A549 (cell line): ENCODE measurements around the gene SLC37A1. TPM values are rescaled to one million over a fixed set of nuclear protein-coding genes. Genes with fewer than 3 reads are reported as not detected.

Experiments
- ATAC-seq, 2 experiments: fragments of 200-7000 bp in 1 of 2; fragments of >200 bp in 1 of 2; cut with Nextera tagmentation in 1 of 2; cut with Tn5 transposase in 1 of 2; 3 replicates each; pipeline versions ENCODE4 v1.8.0 to v1.9.1; 2018 to 2020; ENCODE audit warnings: mild to moderate bottlenecking in 1 of 2, moderate library complexity in 1 of 2
- CTCF ChIA-PET: fragments of 300-600 bp; sonication (Branson Sonifier 250); formaldehyde crosslinking; extraction: SDS; loops from one replicate; lab custom pipeline; 2021; ENCODE audit warnings: antibody characterized with exemption, inconsistent platforms; lab: Yijun Ruan, JAX
- POLR2A ChIA-PET: fragments of 350-600 bp; formaldehyde crosslinking; extraction: SDS; loops from one replicate; lab custom pipeline; 2021; ENCODE audit warnings: antibody characterized with exemption, inconsistent platforms; lab: Yijun Ruan, JAX
- DNase-seq, 2 experiments: peaks; one replicate each; pipeline versions ENCODE4 v3.0.0 to v3.0.0-alpha.2; 2011 to 2016; ENCODE audit warnings: low read depth in 1 of 2, low spot score in 1 of 2
- FAIRE-seq: peaks from 2 replicates; lab custom pipeline; 2011; peaks lifted over from hg19 to GRCh38; lab: Jason Lieb, UNC
- H3K27ac ChIP-seq, 2 experiments: fragments of >200 bp; sonication (Bioruptor Twin); formaldehyde crosslinking; 3 replicates each; pipeline ENCODE4 v1.5.1; 2016 to 2017
- H3K4me1 ChIP-seq: fragments of >200 bp; sonication (Bioruptor Twin); formaldehyde crosslinking; 3 replicates; pipeline ENCODE4 v1.6.1; 2016
- H3K4me2 ChIP-seq: fragments of >200 bp; sonication (Bioruptor Twin); formaldehyde crosslinking; 3 replicates; pipeline ENCODE4 v1.6.1; 2016
- H3K4me3 ChIP-seq: fragments of >200 bp; sonication (Bioruptor Twin); formaldehyde crosslinking; 3 replicates; pipeline ENCODE4 v1.5.1; 2016
- H3K9me3 ChIP-seq: fragments of >200 bp; sonication (Bioruptor Twin); formaldehyde crosslinking; 3 replicates; pipeline ENCODE4 v1.6.1; 2016
- BCL3 ChIP-seq: fragments of >200 bp; sonication (Bioruptor Twin); formaldehyde crosslinking; IDR thresholded peaks from 3 replicates; pipeline ENCODE4 v1.6.1; 2016
- CBX8 ChIP-seq: fragments of 200-600 bp; sonication (generic); IDR thresholded peaks from 2 replicates; pipeline ENCODE4 v1.6.1; 2016
- CHD2 ChIP-seq: fragments of 150-350 bp; IDR thresholded peaks from 2 replicates; pipeline ENCODE4 v1.6.1; 2014; ENCODE audit warnings: low read length; ENCODE audit not compliant: partially characterized antibody
- CTCF ChIP-seq: fragments of >200 bp; sonication (Bioruptor Twin); formaldehyde crosslinking; IDR thresholded peaks from 3 replicates; pipeline ENCODE4 v1.5.1; 2016
- E2F6 ChIP-seq: IDR thresholded peaks from 2 replicates; pipeline ENCODE4 v1.6.1; 2012; ENCODE audit warnings: low read depth, borderline replicate concordance
- EHMT2 ChIP-seq: fragments of 200-600 bp; sonication (generic); IDR thresholded peaks from 2 replicates; pipeline ENCODE4 v1.6.1; 2016; ENCODE audit warnings: antibody characterized with exemption, low read depth, mild to moderate bottlenecking, moderate library complexity
- ELK1 ChIP-seq: fragments of 150-350 bp; IDR thresholded peaks from 2 replicates; pipeline ENCODE4 v1.6.1; 2014; ENCODE audit warnings: low read depth, mild to moderate bottlenecking, low read length
- FOSB ChIP-seq: fragments of 250-450 bp; sonication (Bioruptor Pico); IDR thresholded peaks from 2 replicates; pipeline ENCODE4 v1.5.0; 2020; ENCODE audit warnings: mild to moderate bottlenecking, moderate library complexity
- GATA3 ChIP-seq: IDR thresholded peaks from 2 replicates; pipeline ENCODE4 v1.6.1; 2012; ENCODE audit warnings: borderline replicate concordance
- HEYL ChIP-seq: fragments of 250-450 bp; sonication (Bioruptor Pico); IDR thresholded peaks from 2 replicates; pipeline ENCODE4 v1.8.0; 2021; ENCODE audit warnings: mild to moderate bottlenecking, moderate library complexity
- HMGXB4 ChIP-seq: fragments of 250-450 bp; sonication (Bioruptor Pico); IDR thresholded peaks from 2 replicates; pipeline ENCODE4 v1.5.0; 2021; ENCODE audit warnings: mild to moderate bottlenecking, moderate library complexity, borderline replicate concordance
- HOXA7 ChIP-seq: fragments of 250-450 bp; sonication (Bioruptor Pico); IDR thresholded peaks from 2 replicates; pipeline ENCODE4 v1.5.0; 2020; ENCODE audit warnings: mild to moderate bottlenecking, moderate library complexity
- JUNB ChIP-seq: fragments of >200 bp; sonication (Bioruptor Twin); formaldehyde crosslinking; IDR thresholded peaks from 2 replicates; pipeline ENCODE4 v1.6.1; 2016
- KDM1A ChIP-seq: fragments of 200-600 bp; sonication (generic); IDR thresholded peaks from 2 replicates; pipeline ENCODE4 v1.6.1; 2016; ENCODE audit warnings: low read depth, mild to moderate bottlenecking
- KDM5A ChIP-seq: fragments of 200-600 bp; sonication (generic); IDR thresholded peaks from 2 replicates; pipeline ENCODE4 v1.6.1; 2016; ENCODE audit warnings: antibody characterized with exemption, mild to moderate bottlenecking
- MAZ ChIP-seq: fragments of 150-350 bp; IDR thresholded peaks from 2 replicates; pipeline ENCODE4 v1.6.1; 2014; ENCODE audit warnings: antibody characterized with exemption, low read depth, low read length, borderline replicate concordance
- MYC ChIP-seq: IDR thresholded peaks from 2 replicates; pipeline ENCODE4 v1.6.1; 2012; ENCODE audit warnings: mild to moderate bottlenecking, inconsistent platforms, low read length, improper control_type of control experiment, borderline replicate concordance
- NFE2L2 ChIP-seq: fragments of 150-350 bp; conservative IDR thresholded peaks from 2 replicates; pipeline ENCODE4 v1.6.1; 2014; ENCODE audit warnings: low read length
- NPAS2 ChIP-seq: fragments of 250-450 bp; sonication (Bioruptor Pico); IDR thresholded peaks from 2 replicates; pipeline ENCODE4 v1.8.0; 2022; ENCODE audit warnings: mild to moderate bottlenecking, moderate library complexity, borderline replicate concordance
- POLR2A ChIP-seq: IDR thresholded peaks from 2 replicates; pipeline ENCODE4 v1.6.1; 2012; ENCODE audit warnings: mild to moderate bottlenecking, low read length
- POLR2AphosphoS2 ChIP-seq: conservative IDR thresholded peaks from 2 replicates; pipeline ENCODE4 v1.6.1; 2012; ENCODE audit warnings: low read length, improper control_type of control experiment, inconsistent platforms
- RARB ChIP-seq: fragments of 250-450 bp; sonication (Bioruptor Pico); IDR thresholded peaks from 2 replicates; pipeline ENCODE4 v1.8.0; 2021; ENCODE audit warnings: mild to moderate bottlenecking, moderate library complexity
- RFX5 ChIP-seq: fragments of 450-650 bp; IDR thresholded peaks from 2 replicates; pipeline ENCODE4 v1.7.1; 2014; ENCODE audit warnings: antibody characterized with exemption, mild to moderate bottlenecking, moderate library complexity
- SMC3 ChIP-seq: fragments of >200 bp; sonication (Bioruptor Twin); formaldehyde crosslinking; IDR thresholded peaks from 3 replicates; pipeline ENCODE4 v1.6.1; 2018; ENCODE audit warnings: inconsistent platforms
- SREBF2 ChIP-seq: fragments of 450-650 bp; IDR thresholded peaks from 2 replicates; pipeline ENCODE4 v1.6.1; 2014; ENCODE audit warnings: mild to moderate bottlenecking, moderate library complexity
- TFCP2L1 ChIP-seq: fragments of 250-450 bp; sonication (Bioruptor Pico); IDR thresholded peaks from 2 replicates; pipeline ENCODE4 v1.5.0; 2021; ENCODE audit warnings: mild to moderate bottlenecking
- ZFP36 ChIP-seq: fragments of 450-650 bp; IDR thresholded peaks from 2 replicates; pipeline ENCODE4 v1.6.1; 2014; ENCODE audit warnings: borderline replicate concordance; ENCODE audit not compliant: partially characterized antibody
- ZNF302 ChIP-seq: fragments of 250-450 bp; sonication (Bioruptor Pico); IDR thresholded peaks from 2 replicates; pipeline ENCODE4 v1.9.0; 2021; ENCODE audit warnings: inconsistent platforms, mild to moderate bottlenecking, moderate library complexity
- WGBS: methylation state at CpG from one replicate; pipeline ENCODE4 v1.1.6; 2017; ENCODE audit errors: missing lambda C conversion rate; 5-methylcytosine and 5-hydroxymethylcytosine counted together
- polyA plus RNA-seq, 4 experiments: library from polyadenylated mRNA; depleted of rRNA in 3 of 4; stranded (reverse); fragments of >200 nt; fragmentation: RNase III in 1 of 4; extraction: RNeasy Plus Mini Kit Qiagen cat#74134 plus additional on column Dnase treatment in 1 of 4; gene quantifications; 2 replicates in 3 of 4; 3 replicates in 1 of 4; pipeline ENCODE4 v1.2.3, GENCODE V29; 2011 to 2017

SLC37A1 gene
- polyA plus RNA-seq, 2 of the 4 experiments (the other 2 are of a cell fraction) = 1.9 to 2.1 TPM

- ATAC-seq (no peak), DNase-seq (no peak)
- no peaks in the 10 kb centered on the region for H3K9me3 ChIP-seq
- TF ChIP-seq E2F6 (no peak), GATA3 (no peak), SREBF2 (no peak), CHD2 (no peak), HMGXB4 (CRISPR knock-in tag) (no peak), EHMT2 (no peak), POLR2AphosphoS2 (no peak), RARB (CRISPR knock-in tag) (no peak), RFX5 (no peak), HEYL (CRISPR knock-in tag) (no peak), ZFP36 (no peak), TFCP2L1 (CRISPR knock-in tag) (no peak), CBX8 (no peak), KDM1A (no peak), BCL3 (no peak), ELK1 (no peak)
- TF ChIP-seq, all 56 proteins: peak for 0
- no peak for FAIRE-seq
- H3K4me1 ChIP-seq = no peaks in the 10 kb centered on the region
- no peak overlapping the region for H3K27ac ChIP-seq
- no peak overlapping the region for H3K4me3 ChIP-seq
- no peak overlapping the region for H3K4me2 ChIP-seq
- CTCF ChIA-PET = no interaction called here
- 59% methylated on average over 5 of the region's 7 CpGs for WGBS
- POLR2A ChIA-PET = no interaction called here
Measured at GRCh38 chr21:42484966-42485365, 28.7 kb upstream of the SLC37A1 start.

DNA sequence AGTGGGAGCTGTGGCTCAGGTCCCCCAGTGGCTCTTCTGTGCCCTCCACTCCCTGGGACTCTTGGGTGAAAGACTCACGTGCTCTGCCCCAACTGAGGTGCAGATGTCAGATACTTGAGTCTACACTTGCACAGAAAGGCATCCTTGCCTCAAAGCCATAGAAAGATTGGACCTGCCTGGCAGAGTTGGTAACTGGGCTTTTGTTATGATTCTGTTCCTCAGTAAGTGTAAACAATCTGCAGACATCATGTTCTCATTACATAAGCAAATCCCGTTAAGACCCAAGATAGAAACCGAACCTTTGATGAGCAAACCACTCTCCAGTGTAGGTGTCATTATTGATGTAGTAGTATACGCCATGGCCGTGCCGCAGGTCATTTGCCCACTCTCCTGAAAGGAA is 27.6 kb upstream of the SLC37A1 start:
- H3K4me2 ChIP-seq = no peak overlapping the region
- DNase-seq (no peak), FAIRE-seq (no peak), ATAC-seq (no peak)
- ChIA-PET CTCF (no interaction called here), POLR2A (no interaction called here)
- no peak overlapping the region for H3K27ac ChIP-seq
- no peak for TF ChIP-seq RFX5
- no peak for TF ChIP-seq POLR2A
- no peak for TF ChIP-seq JUNB
- H3K4me3 ChIP-seq = no peak overlapping the region
- 65% methylated on average over 6 of the region's 6 CpGs for WGBS
- H3K9me3 ChIP-seq = no peaks in the 10 kb centered on the region
- no peaks in the 10 kb centered on the region for H3K4me1 ChIP-seq

DNA sequence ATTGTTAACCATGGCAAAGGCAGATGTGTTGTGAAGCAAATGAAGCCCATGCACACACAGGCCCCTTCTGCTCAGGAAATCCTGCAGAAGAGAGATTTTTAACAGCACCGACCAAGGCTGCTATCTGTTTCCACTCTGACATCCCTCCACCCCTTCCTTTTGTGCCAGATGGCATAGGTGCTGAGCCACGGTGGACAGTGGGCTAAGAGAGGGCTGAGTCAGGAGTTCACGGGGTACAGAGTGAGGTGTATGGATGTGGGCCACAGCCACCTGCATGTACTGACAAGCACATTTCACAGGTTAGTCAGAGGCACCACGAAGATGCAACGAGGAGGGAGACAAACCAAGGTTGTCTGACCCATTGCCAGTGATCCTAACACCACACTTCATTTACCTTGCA is 27.1 kb upstream of the SLC37A1 start:
- no peak overlapping the region for H3K4me2 ChIP-seq
- H3K4me1 ChIP-seq = no peaks in the 10 kb centered on the region
- 19% methylated on average over 4 of the region's 5 CpGs for WGBS
- H3K4me3 ChIP-seq = no peak overlapping the region
- POLR2A ChIA-PET = no interaction called here
- H3K27ac ChIP-seq = no peak overlapping the region
- TF ChIP-seq MAZ (no peak), SMC3 (no peak), ZNF302 (no peak), NPAS2 (CRISPR knock-in tag) (no peak), FOSB (CRISPR knock-in tag) (no peak), NFE2L2 (no peak), MYC (no peak), KDM5A (no peak), BCL3 (no peak), E2F6 (no peak), CTCF (no peak), HOXA7 (CRISPR knock-in tag) (no peak)
- H3K9me3 ChIP-seq = no peaks in the 10 kb centered on the region
- CTCF ChIA-PET = no interaction called here
- ATAC-seq (no peak), DNase-seq (no peak), FAIRE-seq (no peak)
